ENCODE data around the gene CHRND.

The CHRND gene

DNA sequence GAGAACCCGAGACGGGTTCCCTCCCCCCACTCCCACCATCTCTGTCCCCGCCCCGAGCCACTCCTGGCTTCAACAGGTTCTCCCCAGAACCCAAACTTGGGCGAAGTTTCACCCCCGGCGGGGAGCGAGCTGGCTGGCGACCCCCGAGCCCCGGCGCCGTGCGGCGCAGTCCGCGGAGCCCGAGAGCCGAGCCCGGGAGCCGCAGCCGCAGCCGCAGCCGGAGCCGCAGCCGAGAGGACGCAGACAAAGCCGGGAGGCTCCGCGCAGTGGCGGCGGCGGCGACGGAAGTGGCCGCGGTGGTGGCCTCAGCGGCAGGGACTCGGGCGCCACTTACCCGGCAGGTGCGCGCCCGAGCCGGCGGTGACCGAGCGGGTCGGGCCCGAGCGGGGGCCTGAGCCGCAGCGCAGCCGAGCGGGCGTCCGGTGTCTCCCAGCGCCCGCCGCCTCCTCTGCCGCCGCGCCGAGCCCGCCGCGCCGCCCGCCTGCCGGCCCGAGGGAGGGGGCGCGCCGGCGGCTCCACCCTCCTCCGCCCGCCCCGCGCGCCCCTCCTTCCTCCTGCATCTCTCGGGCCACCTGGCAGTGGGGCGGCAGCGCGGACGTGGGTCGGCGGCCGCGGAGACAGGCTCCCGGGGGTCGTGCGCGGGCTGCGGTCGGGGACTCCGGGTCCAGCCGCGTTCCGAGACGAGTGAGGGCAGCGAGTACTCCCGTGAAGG is 38.4 kb upstream of the CHRND start, which contains the start of gene ECEL1:
Gene ECEL1, minus strand, starts transcription at position 450 of the 712 bp plus-strand sequence. CDS start 1,181 bp downstream, outside the sequence.
- DNase-seq (ENCODE audit: low spot score): peak; percentile 68

DNA sequence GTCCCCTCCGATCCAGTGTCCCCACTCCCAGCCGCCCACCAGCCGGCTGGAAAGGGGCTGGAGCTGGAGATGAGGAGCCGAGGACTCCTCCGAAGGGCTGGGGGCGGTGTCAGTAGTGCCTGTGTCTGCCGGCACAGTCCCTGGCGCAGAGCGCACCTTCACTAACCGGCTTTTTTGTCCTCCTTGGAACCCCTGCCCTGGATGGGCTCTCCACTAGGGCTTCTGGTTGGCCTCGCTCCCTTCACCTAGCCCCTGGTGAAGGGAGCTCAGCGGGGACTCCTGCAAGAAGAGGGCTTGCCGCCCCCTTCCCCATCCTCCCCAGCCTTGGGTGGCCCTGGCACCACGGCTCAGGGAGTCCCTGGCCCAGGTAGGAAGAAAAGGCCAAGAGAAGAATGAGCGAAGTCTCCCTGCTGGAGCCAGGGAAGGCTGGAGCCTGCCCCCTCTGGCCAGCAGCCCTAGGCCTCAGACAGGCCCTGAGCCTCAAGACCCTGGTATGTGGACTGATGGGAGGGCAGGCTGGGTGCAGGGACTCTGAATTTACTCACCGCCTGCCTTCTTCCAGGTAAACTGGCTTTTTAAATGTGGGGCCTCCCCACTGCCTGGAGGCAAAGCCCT is 37.8 kb upstream of the CHRND start:
- peak; percentile 77 for DNase-seq (ENCODE audit: low spot score)

DNA sequence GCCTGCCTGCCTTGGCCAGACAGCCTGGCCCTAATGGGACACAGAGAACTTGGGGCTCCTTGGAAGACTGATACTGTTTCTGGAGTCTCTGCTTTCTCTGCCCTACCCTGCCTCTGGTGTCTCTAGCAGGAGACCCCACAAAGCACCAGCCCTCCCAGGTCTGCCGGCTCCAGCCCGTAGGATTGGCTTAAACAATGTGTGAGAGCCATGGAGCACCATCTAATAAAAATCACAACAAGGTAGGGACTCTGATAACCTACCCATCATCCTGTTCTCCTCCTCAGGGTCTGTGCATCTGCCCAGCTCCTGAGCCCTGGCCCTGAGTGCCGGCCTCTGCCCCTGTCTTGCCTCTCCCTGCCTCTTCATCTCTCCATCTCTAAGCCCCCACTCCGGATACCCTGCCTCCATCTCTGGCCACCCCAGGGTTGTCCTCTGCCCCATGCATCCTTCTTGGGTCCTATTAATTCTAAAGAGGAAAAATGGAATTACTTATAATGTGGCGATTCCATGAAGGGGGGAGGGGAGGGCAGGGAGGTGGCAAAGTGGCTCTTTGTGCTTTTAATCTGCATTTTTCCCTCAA is 37.1 kb upstream of the CHRND start:
- DNase-seq (ENCODE audit: low spot score): no peak

DNA sequence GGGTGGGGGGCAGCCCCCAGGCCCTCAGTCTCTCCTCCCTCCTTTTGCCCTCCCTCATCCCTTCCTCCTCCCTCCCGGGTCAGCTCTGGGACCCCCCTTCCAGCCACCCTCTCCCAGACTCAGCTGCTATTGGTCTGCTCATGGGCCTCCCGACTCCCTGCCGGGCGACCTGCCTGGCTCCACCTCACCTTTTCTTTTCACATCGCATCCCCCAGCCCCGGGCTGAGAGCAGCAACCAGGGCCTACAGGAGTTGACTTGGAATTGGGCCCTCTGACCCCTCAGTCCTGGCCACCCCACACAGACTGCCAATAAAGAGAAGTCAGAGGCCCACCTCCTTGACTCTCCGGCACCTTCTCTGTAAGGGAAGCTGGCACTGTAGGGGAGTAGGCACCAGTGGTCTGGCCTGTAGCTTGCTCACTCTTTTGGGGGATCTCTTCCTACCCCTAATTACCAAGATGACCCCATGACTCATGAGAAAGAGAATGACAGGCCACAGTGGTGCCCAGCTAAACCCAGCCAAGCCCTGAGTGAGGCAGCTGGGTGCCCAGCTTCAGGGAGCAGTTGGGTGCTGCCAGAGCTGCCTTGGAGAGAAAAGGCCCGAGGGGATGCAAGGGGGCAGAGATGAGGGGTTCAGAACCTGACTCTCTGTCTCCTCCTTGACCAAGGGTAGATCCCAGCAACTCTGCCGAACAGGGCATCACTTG is 36.3 kb upstream of the CHRND start:
- no peak for DNase-seq (ENCODE audit: low spot score)

DNA sequence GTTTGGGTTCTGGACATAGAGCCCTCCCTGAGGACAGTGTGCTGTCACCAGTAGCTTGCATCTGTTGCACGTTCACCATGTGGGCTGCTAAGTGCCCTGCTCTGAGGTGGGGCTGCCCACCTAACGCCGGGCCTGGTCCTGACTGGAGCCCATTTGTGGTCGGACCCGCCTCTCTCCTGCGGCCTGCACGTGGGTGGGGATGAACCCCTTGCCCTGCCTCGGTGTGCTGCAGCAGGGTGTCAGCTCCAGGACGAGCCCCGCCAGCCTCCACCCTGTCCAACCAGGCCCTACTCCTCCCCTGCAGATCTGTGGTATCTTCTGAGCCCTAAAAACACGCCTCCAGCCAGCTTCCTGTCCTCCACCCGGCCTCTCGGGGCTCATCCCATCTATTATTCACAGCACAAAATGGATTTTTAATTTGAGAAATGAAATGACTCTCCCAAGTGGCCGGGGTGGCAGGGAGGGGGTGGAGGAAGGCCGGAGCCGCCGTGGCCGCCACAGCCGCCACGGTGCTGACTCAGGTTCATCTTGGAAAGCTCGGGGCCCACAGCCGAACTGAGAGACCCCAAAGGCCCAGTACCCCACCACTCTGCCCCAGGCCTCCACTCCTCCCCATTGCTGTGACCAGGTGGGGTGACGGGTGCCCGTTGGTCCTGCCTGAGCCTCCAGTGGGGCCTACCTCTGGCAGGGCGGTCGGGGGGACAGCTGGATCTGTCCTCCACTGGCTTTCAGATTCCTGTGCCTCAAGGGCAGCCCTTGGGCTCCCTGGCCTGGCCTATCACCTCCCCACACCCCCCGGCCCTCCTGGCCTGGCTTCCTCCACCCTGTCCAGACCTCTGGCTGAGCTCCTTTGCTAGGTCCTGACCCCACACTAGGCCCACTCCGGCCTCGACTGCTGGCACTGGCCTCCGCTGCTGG is 35.5 kb upstream of the CHRND start:
- no peak for DNase-seq (ENCODE audit: low spot score)

DNA sequence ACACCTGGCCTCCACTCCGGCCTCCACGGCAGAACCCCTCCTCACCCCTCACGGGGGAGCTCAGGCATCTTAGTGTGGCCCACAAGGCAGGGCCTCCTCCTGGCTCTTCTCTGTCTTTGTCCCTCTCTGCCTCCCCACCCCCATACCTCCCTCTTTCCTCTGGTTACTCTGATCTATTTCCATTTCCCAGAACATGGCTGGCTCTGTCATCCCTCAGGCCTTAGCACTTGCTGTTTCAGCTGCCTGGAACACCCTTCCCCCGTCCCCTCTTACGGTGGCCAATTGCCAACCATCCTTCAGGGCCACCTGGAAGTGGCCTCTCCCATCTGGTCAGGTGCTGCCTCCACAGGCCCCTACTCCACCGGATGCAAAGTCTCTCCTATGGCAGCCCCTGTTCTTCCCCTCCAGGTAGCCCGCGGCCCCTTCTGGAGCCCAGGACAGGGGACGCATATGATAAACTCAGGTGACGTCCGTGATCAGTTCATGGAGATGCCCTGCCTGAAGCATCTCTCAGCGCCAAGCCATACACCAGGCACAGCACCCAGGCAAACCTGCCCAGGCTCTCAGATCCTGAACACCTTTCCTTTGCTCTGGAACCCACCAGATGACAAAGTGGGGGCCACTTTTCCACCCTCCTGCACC is 34.7 kb upstream of the CHRND start:
- DNase-seq (ENCODE audit: low spot score): no peak

DNA sequence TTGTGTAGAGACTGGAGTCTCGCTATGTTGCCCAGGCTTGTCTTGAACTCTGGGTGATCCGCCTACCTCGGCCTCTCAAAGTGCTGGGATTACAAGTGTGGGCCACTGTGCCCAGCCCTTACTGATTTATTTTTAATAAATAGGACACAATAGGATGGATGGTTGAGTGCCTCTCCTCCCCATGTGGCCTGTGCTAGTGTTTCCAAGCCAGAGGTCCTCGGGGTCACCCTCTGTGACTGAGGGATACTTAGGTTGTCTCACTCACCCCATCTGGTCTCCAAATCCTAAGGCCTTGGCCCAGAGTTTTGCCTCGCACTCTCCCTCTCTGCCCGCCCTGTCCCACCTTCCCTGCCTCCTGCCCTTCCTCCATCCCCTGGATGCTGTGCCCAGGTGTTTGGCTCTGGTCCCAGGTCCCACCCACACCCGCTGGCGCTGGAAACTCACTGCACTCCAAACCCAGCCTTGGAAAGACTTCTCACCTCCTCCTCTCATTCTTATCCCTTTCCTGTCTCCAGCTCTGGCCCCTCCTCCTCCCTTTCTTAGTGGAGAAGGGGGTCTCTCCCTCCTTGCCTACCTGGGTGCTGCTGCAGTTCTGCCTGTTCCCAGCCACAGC is 33.6 kb upstream of the CHRND start:
- DNase-seq (ENCODE audit: low spot score): no peak

DNA sequence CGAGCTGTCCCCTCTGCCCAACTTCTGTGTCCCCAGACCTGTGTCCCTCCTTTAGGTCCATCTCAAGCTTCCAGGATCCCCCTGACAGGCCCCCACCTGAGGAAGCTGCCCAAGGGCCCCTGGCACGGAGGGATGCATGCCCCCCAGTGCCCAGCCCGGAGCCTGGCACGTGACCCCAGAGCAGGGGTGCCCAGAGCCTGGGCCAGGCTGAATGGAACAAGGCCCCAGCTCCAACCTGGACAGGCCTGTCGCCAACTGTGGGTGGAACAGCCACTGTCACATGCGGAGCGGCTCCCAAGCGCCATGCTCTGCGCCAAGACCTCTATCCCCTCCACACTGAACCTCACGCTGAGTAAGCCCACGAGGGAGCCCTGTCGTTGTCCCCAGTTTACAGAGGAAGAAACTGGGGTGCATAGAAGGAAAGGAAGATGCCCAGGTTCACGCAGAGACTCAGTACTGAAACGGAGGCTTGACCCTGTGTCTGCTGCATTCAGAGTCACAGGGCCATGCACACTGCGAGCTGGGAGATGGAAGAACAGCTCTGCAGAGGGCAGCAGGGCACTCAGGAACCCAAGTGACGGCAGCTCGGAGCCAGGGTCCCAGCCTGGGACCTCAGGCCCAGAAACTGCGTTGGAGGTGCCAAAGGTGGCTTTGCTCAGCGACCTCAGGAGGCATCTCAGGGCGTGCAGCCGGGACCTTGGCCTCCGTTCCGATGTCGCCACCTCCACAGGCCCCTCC is 32.8 kb upstream of the CHRND start:
- no peak for DNase-seq (ENCODE audit: low spot score)

DNA sequence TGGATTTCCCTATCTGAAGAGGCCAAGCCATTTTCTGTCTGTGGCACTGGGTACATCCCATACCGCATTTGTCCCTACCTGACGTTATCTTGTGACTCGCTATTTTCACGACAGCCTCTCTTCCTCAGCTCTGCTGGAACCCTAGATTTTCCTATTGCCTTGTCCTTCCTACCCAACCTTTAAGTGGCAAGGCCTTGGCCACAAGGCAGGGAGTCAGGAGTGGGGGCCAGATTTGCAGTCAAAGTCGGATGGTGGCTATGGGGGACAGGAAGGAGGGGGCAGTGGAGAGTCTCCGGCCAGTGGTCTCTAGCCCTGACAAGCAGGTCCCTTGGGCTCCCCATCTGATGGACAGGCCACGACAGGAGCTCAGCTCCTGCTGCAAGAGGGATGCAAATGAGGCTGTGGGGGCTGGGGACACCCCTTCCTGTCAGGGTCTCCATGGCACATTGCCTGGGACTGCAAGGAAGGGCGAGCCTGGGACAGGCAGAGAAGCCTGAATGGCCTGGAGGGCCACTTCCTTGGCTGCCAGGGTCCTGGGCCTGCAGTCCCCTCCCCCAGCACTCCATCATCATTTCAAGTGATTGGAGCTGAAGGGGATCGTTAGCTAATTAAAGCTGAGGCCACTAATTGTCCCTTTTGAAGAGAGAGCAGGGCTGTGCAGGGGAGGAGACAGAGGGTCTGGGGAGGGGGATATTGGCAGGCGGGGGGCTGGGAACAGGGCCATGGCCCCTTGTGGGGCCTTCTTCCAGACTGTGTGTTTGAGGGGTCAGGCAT is 32.1 kb upstream of the CHRND start:
- no peak for DNase-seq (ENCODE audit: low spot score)

DNA sequence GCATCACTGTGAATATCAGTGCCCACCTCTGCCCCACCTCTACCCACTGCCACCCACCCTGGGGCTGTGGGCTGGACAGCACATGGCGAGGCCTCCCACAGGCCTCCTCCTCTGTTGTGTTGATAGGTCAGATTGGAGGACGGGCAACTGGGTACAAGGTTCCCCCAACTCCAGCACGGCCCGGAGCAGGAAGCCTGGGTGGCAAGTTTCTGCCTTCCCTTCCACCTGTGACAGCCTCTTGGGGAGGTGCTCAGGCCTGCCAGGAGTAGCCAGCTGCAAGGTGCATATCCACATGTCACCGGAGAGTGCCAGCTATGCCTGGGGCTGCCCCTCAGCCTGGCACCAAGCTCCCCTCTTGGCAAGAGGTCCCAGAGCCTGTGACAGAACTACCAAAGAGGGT is 31.4 kb upstream of the CHRND start:
- no peak for DNase-seq (ENCODE audit: low spot score)

DNA sequence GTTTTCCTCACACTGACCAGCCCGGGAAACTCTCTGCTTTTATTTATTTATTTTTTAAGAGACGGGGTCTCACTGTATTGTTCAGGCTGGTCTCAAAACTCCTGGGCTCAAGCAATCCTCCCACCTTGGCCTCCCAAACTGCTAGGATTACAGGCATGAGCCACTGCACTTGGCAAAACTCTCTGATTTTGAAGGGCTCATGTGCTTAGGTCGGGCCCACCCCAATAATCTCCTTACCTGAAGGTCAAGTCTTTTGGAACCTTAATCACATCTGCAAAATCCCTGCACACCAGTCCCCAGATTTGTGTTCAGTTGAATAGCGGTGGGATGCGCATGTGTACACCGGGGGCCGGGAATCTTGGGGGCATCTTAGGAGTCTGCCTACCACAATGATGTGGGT is 30.7 kb upstream of the CHRND start:
- no peak for DNase-seq (ENCODE audit: low spot score)

DNA sequence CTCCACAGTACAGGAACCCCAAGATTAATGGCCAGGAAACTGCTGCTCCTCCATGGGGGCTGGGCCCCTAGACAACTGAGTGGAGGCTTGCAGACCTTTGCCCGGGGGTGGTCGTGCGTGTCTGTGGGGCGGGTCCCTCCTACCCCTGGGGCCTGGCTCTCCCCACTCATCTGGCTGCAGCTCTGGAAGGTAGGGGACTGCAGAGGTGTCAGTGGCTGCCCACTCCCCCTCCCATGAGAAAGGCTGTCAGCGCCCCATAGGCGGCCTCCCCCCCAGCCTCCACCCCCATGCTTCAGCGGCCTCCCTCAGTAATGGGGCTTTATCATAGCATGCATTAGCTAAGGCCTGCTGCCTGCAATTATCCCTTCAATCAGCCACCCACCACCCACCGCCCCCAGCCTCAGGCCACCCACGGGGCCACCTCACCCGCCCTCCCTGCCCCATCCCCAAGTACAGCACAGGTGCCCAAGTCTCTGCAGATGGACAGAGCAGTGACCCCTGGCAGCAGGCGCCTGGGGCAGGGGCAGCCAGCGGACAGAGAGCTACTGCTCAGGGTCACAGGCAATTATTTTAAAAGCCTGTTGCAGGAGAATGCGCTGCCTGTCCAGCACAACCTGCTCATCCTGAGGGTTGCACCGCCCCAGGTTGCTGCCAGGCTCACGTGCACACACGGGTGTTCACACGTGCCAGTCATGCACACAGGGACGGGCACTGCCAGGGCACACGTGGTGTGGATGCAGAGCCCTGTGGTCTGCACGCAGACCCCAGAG is 29.3 kb upstream of the CHRND start:
- no peak for DNase-seq (ENCODE audit: low spot score)

DNA sequence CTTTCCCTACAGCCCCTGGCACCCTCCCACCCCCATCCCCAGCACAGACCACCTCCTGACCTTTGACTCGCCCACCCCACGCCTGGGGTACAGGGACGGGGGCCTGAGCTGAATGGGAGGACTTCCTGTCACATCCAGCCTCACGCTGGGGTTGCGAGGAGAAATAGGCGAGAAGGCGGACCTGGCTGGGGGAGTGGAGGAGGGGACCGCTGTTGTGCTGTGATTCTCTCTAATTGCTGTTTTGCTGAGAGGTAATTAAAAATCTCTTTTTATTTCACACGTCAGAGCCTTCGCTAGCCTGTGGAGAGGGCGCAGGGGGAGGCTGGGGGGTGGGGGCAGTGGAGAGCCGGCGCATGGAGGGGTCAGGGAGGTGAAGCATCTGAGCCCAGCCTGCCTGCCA is 28.6 kb upstream of the CHRND start:
- no peak for DNase-seq (ENCODE audit: low spot score)

DNA sequence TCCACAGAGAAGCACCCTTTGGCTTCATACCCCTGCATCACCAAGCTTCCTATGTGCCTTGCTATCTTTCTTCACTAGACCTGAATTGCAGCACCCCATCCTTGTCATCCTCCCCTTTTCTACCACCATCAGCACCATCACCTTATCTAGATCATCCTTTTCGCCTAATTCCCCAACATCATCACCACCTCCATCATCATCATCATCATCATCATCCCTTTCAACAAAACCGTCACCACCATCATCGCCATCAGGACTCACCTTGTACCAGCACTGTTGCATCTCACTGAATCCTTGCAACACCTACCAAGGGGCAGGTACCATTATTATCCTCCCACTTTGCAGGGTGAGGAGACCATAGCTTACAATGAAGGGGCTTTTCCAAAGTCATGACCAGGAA is 27.5 kb upstream of the CHRND start:
- no peak for DNase-seq (ENCODE audit: low spot score)

DNA sequence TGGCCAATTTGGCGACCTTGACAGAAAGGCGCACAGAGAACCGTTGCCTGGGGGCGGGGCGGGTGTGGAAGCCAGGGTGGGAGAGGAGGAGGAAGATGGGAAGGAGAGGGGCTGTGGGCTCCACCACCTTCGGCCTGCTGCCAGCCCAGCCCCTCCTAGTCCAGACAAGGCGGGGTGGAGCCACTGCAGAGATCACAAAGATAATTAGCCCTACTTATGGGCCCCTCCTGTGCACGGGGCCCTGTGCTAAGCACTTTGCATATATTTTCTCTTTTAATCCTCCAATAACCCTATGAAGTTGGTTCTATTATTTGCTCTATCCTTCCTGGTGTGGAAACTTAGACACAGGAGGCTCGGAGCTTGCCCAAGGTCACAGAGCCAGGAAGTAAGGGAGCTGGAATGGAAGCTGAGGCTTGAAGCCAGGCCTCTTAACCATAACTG is 24.6 kb upstream of the CHRND start:
- DNase-seq (ENCODE audit: low spot score): no peak

DNA sequence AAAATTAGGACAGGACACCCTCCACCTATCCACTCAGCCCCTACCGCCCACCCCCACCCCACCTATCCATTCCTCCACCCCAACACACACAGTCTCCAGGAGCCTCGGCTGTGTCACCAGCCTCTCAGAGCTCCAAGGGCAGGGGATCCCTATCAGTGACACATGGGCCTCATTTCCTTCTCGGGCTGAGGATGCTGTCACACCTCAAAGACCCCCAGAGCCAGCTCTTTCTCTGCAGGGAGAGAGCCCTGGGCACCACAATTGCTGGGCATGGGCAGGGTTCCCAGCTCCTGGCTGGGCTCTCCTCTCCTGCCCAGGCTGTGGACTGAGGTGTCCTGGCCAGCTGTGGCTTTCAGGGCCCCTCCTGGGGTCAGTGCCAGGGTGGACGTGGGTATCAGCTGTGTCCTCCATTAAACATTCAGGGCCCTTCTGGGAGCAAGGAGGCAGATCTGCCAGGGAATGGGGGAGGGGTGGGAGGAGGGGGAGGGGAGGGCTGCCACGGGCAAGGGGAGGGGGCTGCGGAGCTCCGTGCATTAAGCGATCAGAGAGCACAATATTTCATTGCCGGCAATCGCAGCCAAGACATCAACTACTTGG is 24.1 kb upstream of the CHRND start:
- DNase-seq (ENCODE audit: low spot score): no peak

DNA sequence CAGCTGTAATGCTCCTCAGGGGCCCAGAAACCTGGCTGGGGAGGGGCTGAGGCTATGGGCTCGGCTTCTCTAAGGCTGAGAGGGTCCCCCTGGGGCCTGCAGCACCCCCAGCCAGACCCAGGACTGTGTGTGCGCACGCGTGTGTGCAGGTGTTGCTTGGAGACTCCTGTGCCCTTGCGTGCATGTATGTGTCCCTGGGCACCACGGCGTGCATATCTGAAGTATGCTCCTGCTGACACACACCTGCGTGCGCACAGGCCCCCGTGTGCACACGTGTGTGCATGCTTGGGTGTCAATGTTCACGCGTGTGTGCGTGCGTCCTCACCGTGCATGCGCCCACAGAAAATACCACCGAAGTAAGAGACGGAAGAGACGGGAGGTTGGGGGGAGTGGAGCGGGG is 23.4 kb upstream of the CHRND start:
- no peak for DNase-seq (ENCODE audit: low spot score)
